Activated CD4-positive, alpha-beta T cell treated with anti-CD3 and anti-CD28 coated beads, Interleukin-2, amount 50 U/mL, for 1 hour (primary cell): ENCODE measurements around the gene TMCC2.
"Not testable (repeated sequence)": the region's sequence is repeated elsewhere in the genome, so short reads cannot be mapped to it uniquely, and the experiment has no call there.

ENCODE experiments used
- DNase-seq: peaks from one replicate; pipeline ENCODE4 v3.0.0-alpha.2; 2020

The TMCC2 gene

GRCh38 chr1:205263580-205264190 is 35.9 kb downstream of the TMCC2 start:
- no peak for DNase-seq

DNA sequence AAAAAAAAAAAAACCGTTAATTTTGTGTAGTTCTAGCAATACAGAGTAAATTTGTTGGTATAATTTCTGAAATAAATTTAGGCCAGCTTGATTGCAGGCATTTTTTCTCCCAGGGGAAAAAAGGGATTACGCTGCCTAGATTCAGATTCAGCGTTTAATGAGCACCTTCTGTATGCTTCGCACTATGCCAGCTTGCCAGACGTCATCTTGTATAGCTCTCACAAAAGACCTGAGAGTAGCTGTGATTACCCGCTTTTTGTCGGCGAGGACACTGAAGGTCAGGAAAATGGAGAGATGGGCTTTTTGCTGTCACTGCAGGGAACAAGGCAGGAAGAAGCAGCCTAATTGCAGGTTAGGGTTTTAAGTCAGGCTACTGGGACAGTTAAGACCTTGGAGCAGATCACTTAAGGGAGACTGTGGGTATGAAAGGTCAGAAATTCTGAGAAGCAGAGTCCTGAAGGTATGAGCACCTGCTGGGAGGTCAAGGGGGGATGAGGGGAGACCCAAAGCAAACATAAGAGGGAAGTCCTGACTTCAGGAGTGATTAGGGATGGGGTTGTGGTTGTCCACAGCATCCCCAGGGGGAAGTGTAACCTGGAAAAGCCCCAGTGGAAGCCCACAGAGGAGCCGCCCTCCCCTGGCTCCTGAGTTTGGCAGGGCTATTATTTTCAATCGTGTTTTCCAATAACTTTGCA is 39.0 kb downstream of the TMCC2 start:
- no peak for DNase-seq

- DNase-seq: no peak
Observed at GRCh38 chr1:205267306-205267902, 39.7 kb downstream of the TMCC2 start.

GRCh38 chr1:205268846-205269680 is 41.3 kb downstream of the TMCC2 start:
- no peak for DNase-seq

GRCh38 chr1:205269711-205270110 is 42.0 kb downstream of the TMCC2 start:
- DNase-seq: no peak

DNA sequence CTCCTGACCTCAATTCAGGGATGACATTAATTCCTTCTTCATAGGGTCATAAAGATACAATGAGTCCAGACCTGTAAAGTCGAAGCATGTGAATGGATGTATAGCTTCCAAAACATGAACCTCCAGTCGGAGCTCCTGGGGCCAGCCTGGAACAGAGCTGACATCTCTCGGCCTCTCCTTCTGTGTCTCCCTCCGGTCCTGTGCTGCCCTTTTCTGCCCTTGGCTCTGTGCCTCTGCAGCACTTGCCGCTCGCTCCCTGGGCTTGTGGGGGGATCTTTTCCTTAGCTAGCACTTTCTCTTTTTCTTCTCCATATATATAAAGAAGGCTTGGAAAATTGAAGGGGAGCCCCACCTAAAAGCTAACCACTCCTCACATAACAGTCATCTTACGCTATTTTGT is 42.5 kb downstream of the TMCC2 start:
- DNase-seq: no peak

- DNase-seq: no peak
Observed at GRCh38 chr1:205270764-205271163, 43.0 kb downstream of the TMCC2 start.

- no peak for DNase-seq
Observed at GRCh38 chr1:205271277-205271676, 43.5 kb downstream of the TMCC2 start.

DNA sequence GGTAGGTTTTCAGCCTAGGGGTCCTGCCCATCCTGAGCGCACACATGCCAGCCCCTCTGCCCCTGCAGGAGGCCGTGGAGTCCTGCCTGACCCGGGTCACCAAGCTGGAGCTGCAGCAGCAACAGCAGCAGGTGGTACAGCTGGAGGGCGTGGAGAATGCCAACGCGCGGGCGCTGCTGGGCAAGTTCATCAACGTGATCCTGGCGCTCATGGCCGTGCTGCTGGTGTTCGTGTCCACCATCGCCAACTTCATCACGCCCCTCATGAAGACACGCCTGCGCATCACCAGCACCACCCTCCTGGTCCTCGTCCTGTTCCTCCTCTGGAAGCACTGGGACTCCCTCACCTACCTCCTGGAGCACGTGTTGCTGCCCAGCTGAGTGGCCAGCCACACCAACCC is 44.0 kb downstream of the TMCC2 start:
- DNase-seq: no peak

DNA sequence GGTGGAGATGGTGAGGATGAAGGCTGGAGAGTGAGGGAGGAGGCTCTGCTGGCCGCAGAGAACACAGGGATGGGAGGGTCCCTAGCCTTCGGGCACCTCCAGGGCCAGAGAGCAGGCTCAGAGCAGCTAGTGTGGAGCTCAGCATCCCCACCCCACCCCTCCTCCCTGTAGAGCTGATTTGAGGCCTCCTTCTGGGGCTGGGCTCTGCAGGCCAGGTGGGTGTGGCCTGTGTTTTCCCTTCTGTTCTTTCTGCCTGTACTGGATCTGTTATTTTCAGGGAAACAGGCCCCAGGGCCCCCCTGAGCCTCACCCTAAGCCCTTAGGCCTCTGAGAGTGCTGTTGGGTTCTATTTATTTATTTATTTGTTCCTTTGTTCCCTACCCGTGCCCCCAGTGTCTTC is 44.8 kb downstream of the TMCC2 start:
- DNase-seq: no peak

- peak; percentile 88 for DNase-seq
Observed at GRCh38 chr1:205273551-205273982, 45.8 kb downstream of the TMCC2 start.

DNA sequence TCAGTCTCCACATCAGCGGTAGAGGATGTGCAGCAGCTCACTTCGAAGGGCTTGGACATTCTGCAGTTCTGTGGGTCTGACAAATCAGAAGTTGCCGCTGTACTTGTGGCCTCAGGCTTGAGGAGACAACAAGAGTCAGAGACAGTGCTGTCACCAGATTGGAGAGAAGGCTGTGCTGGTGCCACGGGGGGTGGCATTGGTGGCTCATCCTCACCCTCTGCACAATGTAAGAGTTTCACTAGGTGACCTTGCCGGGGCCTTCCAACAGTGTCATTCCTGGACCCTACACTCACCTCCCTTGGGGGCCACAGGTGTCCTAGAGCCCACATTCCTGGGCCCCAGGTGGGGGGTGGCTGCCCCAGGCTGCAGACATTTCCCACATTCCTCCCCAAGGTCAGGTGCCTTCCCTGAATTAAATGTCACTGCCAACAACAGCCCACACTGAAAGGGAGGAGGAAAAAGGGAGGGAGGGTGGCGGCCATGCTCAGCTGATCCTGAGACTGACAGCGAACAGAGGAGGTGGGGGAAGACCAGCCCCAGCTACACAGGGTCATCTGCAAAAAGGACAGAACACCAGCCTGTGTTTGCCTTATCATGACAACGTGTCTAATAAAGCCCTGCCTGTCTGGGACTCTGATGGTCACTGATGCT is 46.4 kb downstream of the TMCC2 start:
- DNase-seq: no peak

DNA sequence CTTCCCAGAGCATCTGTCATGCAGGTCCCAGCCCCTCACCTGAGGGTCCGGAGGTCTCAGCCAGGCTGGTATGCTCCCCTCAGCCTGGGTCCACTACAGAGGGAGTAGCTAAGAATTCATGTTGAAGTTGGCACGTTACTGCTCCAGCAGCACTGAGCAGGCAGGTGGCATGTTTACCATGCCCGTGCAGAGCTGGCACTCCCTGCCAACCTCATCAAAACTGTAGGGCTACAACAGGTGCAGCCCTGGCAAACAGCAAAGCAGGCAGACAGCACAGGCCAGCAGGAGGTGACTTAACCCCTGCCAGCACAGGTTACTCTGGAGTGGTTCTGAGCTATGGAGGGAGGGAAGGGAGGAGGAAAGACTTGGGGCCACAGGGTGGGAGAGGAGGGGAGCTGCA is 47.4 kb downstream of the TMCC2 start:
- peak; percentile 49 for DNase-seq

DNA sequence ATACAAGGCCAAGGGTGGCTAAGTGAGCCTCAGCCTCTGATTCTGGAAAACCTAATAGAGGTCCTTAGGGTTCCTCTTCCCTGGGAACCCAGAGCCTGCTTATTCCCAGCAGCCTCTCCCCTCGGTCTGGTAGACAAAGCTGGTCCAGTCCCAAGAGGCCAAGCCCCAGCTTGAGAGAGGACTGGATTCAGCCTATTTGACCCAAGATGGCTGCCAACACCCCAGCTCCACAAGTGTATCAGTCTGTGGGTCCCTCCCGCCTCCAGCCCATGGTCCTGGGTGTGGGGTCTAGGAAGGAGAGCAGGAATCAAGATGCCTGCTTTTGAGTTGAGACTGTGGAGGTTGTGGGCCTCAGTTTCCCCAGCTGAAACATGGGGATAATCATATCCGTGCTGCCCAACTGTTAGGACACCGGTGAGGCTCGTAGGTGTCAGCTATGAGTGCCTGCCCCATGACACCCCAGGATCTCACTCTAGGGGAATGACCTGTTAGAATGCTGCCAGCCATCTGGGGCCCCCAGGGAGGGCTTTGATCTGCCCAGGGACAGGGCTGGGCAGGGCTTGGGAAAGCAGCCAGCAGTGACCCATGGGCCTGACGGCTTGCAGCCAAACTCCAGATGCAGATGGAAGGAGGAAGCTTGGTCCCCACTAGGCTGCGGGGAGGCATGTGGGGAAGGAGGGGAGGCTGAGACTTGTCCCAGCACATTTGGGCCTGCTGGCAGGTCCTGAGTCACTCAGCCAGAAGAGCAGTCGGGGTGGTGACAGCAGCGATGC is 48.4 kb downstream of the TMCC2 start:
- DNase-seq: no peak

- no peak for DNase-seq
Observed at GRCh38 chr1:205276689-205277065, 48.9 kb downstream of the TMCC2 start.

GRCh38 chr1:205279986-205280385 is 52.2 kb downstream of the TMCC2 start:
- DNase-seq: no peak

DNA sequence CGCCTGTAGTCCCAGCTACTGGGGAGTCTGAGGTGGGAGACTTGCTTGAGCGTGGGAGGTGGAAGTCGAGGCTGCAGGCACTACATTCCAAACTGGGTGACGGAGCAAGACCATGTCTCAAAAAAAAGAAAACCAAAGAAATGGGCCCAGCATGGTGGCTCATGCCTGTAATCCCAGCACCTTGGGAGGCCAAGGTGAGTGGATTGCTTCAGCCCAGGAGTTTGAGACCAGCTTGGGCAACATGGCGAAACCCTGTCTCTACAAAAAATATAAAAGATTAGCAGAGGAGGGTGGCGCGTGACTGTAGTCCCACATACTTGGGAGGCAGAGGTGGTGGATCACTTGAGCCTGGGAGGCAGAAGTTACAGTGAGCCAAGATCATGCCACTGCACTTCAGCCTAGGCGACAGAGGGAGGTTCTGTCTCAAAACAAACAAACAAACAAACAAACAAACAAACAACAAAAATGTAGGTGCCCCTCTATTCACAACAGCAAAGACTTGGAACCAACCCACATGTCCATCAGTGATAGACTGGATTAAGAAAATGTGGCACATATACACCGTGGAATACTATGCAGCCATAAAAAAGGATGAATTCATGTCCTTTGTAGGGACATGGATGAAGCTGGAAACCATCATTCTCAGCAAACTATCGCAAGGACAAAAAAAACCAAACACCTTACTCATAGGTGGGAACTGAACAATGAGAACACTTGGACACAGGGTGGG is 53.1 kb downstream of the TMCC2 start:
- DNase-seq: not testable (repeated sequence)

DNA sequence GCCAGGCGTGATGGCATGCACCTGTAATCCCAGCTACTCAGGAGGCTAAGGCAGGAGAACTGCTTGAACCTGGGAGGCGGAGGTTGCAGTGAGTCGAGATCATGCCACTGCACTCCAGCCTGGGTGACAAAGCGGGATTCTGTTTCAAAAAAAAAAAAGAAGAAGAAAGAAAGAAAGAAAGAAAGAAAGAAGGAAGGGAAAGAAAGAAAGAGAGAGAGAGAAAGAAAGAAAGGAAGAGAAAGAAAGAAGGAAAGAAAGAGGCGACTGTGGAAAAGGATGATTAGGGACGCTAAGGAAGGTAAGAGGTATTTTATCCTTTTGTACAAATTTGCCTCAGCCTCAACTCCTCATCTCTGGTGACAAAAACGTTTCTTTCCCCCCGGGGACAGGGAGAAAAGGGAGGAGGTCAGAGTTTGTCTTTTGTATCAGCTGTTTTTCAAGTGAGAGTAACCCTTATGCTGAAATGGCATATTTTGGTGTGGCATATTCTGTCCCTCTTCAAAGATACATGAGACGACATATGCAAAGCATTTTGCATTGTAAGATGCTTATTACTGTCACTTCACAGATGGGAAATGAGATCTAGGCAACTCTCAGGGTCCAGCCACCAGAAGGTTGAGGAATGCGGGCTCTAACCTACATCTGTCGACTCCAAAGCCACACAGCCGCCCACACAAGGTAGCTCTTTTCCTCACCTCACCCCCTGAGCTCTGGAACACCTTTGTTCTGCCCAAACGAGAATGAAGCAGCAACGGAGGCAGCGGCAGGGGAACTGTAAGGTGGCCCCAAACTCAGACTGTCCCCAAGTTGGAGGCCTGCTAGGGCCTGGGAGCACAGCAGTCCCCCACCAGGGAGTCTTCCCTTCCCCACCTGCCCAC is 55.8 kb downstream of the TMCC2 start:
- DNase-seq: no peak

DNA sequence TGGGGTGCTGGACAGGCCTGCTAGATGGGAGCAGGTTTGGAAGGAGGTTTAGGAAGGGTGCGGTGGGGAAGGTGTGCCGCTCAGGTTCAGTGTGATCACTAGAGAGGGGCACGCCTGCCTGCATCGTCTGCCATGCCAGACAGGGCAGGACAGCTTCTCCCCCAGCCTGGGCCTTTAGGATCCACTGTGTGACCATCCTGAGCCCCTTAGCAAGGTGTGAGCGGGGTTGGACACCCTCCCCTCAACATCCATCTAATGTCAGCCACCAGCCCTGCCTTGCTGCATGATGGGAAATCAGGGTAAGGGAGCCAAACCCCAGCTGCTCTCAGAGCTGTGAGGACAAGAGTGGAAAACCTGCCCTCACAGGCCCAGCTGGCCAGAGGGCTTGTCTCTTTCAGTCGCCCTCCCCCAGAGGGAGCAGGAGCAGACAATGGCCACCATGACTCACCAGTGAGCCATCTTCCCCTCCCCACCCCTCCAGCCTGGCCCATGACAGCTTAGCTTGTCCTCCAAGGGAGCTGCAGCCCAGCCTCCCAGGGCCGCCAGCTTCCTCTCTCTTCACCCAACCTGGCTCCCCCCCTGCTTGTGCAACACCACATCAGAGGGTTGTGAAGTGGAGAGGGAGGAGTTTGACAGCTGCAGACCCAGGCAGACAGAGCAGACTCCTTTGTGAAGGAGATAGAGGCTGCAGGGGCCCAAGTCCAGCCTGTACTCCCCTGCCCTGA is 56.8 kb downstream of the TMCC2 start:
- DNase-seq: peak; percentile 89
